NCI-H1436 (cell line): Measurements from ENCODE around the gene ELFN1.

Experiments used
- DNase-seq: peaks from one replicate; lab custom pipeline; 2025; lab: John Stamatoyannopoulos, UW

ELFN1 gene

DNA sequence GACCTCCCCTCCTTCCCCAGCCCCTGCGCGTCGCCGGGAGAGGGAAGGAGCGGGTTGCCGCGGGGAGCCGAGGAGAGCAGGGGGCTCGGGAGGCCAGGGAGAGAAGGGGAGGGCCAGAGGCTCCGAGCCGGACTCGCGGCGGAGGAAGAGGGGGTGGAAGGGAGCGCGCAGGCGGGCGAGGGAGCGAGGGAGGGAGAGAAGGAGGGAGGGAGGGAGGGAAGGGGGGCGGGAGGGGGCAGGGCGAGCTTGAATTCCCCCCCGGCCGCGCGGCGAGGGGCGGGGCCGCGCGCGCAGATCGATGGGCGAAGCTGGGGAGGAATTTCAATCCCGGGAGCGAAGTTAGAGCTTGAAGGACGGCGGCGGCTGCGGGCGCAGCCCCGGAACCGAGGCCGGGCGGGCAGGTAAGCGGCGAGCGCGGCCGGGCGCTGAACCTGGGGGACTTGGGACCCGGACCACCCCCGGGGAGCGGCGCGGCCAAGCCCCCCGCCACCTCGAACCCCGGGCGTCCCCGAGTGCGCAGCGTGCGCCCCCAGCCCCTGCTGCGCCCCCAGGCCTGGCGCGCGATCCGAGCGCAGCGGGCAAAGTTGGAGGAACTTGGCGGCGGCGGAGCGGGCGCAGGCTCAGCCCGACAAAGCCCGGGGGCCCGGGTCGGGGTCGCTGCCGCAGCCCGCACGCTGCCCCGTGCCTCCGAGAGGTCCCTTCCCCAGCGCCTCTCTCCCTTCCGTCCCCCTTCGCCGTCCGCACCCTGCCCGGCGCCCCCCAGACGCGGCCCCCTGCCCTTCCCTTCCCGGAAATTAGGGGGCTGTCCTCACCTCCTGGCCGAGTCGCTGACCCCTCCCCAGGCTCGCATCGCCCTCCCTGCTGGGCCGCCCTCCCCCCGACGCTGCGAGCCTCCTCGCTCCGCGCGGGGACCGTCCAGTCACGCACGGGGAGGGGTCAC is at the start of gene ELFN1:
TSS of gene ELFN1 (plus strand) at position 324 of the 940 bp plus-strand sequence. CDS start 74,320 bp downstream, outside the sequence.
- DNase-seq = no peak

DNA sequence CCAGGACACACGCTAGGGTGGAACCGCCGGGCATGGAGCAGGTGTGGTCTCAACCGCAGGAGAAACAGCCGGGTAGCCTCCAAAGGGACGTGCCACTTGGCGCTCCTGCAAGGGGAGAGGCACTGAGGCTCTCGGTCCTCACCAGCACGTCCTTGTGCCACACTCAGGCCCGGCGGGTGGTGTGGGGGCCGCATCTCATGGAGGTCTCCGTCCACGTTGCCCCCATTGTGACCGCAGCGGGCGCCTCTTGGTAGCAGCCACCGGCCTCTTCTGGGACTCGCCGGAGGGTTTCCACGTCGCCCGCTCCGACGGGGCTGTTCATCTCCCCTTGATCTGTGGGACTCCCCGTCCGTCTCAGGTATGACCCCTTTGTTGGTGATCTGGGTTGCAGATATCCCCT is 49.2 kb upstream of the ELFN1 start:
- no peak for DNase-seq

DNA sequence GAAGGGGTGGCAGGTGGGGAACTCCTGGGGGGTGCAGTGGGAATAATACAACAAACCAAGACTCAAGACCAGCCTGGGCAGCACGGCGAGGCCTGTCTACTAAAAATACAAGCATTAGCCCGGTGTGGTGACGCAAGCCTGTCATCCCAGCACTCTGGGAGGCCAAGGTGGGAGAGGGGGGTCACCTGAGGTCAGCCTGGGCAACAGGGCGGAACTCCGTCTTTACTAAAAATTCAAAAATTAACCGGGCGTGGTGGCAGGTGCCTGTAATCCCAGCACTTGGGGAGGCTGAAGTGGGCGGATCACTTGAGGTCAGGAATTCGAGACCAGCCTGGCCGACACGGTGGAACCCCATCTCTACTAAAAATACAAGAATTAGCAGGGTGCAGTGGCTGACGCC is 48.4 kb upstream of the ELFN1 start:
- DNase-seq = no peak

- DNase-seq = no peak
Measured at GRCh38 chr7:1622441-1622840, 47.6 kb upstream of the ELFN1 start.

DNA sequence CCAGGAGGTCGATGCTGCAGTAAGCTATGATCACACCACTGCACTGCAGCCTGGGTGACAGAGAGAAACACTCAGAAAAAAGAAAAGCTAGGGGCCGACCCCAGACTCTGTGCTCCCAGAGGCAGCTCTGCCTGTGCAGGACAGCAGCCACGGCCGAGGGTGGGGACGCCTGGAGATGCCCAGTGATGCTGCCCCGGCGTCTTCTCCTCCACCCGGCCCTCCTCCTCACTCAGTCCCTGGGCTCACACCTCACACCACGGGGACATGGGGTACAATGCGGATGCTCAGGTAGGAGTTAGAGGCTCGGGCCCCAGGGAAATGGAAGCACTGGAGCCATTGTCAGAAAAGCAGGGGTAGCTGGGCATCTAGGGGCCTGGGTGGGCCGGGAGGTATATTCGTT is 46.3 kb upstream of the ELFN1 start:
- DNase-seq = no peak

DNA sequence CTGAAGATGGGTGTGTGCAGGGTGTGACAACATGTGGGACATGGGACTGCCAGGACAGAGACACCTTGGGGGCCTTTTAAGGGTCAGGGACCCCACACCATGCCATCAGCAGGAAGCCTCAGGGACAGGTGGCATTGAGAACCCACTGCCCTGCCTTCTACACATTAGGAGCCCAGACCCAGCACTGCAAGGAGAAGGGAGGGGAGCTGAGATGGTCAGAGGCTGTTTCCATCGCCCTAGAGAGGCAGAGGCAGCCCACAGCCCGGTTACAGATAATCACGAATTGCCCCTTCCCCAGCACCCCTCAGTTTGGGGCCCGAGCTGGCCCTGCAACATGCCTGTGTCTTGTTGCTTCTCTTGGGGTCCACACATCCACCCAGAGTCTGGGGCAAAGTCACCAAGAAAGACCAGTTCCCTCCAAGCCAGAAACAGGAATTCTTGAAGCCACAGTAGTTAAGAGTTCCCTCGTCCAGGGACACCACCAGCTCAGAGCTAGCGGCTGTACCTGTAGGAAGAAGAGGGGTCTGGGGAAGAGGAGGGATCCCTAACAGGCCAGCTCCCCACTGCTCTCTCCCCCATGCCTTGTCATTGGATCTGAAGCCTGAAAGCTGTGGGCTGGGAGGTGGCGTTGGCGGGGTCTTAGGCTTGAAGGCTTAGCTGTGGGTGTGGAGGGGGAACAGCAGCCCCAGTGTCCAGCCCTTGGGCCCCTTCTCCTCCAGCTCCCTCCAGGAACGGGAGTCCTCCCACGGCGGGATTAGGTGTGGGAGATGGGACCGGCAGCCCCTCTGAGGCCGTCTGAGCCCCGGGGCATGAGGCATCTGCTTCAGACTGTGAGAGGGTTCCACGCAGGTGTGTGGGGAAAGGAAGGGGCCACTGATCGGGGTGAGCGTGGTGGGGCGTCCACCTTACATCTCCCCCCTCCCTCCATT is 44.8 kb upstream of the ELFN1 start:
- DNase-seq = no peak

GRCh38 chr7:1626769-1627168 is 43.3 kb upstream of the ELFN1 start:
- DNase-seq = no peak

GRCh38 chr7:1630700-1631336 is 39.3 kb upstream of the ELFN1 start:
- no peak for DNase-seq

DNA sequence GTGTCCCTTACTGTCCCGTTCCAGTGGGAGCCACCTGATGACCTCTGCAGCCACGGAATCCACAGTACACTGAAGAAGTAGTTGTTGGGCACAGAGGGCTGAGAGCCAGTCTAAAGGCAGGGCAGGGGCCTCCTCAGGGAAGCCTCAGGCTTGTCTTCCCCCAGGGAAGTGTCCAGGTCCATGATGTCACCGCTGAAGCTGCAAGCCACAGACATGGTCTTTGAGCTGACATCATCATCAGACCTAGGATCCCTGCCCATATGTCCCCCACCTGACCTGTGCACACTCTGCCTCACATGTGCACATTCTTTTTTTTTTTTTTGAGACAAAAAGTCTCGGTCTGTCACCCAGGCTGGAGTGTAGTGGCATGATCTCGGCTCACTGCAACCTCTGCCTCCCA is 38.4 kb upstream of the ELFN1 start:
- DNase-seq = no peak

GRCh38 chr7:1632506-1632905 is 37.6 kb upstream of the ELFN1 start:
- no peak for DNase-seq

GRCh38 chr7:1632916-1633785 is 36.9 kb upstream of the ELFN1 start:
- DNase-seq = no peak

DNA sequence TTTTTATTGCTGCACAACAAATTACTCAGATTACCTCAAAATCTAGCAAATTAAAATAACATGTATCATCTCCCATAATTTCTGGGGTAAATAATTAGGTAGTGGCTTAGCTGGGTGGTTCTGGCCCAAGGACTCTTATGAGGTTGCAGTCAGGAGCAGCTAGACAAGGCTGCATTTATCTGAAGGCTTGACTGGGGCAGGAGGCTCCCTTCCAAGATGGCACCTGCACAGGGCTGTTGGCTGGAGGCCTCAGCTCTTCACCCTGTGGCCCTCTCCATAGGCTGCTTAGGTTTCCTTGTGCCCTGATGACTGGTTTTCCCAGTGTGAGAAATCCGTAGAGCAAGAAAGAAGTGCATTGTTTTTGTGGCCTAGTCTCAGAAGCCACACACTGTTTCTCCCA is 34.7 kb upstream of the ELFN1 start:
- no peak for DNase-seq

DNA sequence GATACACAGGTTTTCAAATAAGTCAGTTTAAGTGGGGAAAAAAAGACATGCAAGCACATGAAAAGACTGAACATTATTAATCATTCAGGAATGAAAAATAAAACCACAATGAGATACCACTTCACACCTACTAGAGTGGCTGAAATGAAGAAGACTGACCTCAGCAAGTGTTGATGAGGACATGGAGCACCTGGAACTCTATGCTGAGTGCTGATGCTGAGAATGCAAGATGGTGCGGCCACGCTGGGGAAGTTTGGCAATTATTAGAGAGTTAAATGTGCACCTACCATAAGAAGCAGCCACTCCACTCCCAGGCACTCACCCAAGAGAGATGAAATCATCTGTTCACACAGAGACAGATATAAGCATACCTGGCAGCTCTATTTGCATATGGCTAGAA is 32.9 kb upstream of the ELFN1 start:
- no peak for DNase-seq

DNA sequence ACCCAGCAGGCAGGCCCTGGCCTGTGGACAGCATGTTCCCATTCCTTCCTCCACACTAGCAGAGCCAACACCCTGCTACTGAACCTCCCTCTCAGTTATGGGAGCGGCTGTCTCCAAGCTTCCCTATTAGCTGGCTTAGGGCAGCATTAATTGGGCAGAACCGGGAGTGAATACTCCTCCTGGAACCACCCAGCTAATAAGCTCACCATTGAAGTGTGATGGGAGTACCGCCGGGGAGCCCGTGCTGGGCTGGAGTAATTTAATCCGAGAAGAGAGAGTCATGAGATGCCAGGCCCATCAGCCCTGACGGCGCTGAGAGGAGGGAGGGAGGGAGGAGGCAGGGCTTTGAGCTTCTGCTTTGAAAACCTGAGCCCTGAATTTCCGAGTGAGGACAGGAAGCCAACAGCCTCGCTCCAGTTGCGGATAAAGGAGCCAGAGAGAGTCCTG is 31.8 kb upstream of the ELFN1 start:
- no peak for DNase-seq

- no peak for DNase-seq
Measured at GRCh38 chr7:1639071-1639470, 31.0 kb upstream of the ELFN1 start.

GRCh38 chr7:1639532-1640175 is 30.4 kb upstream of the ELFN1 start:
- no peak for DNase-seq

- no peak for DNase-seq
Measured at GRCh38 chr7:1640376-1641172, 29.5 kb upstream of the ELFN1 start.

DNA sequence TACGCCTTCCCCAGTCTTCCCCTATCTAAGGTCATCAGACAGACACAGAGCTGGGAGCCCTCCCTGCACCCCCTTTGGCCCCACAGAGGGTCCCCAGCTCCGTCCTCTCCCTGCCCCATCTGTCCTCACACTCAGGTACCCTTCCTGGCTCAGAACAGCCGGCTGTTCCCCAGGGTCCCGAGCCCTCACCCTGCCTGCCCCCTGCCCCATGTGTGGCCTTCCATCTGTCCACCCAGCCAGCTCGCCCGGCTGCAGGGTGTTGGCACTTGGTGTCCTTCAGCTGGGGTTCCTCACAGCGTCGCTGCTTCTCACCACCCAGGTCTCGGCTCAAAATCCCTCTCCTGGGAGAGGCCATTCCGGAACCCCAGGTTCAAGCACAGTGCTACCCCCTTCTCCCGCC is 28.9 kb upstream of the ELFN1 start:
- no peak for DNase-seq

GRCh38 chr7:1641661-1642260 is 28.3 kb upstream of the ELFN1 start:
- no peak for DNase-seq
